ELR (cell line): ENCODE measurements around the gene COL20A1.
"Not testable (repeated sequence)": the region's sequence is repeated elsewhere in the genome, so short reads cannot be mapped to it uniquely, and the experiment has no call there.

Experiments
- DNase-seq: peaks from one replicate; pipeline ENCODE4 v3.0.0-alpha.2; 2015; ENCODE audit warnings: low read depth

Gene COL20A1

DNA sequence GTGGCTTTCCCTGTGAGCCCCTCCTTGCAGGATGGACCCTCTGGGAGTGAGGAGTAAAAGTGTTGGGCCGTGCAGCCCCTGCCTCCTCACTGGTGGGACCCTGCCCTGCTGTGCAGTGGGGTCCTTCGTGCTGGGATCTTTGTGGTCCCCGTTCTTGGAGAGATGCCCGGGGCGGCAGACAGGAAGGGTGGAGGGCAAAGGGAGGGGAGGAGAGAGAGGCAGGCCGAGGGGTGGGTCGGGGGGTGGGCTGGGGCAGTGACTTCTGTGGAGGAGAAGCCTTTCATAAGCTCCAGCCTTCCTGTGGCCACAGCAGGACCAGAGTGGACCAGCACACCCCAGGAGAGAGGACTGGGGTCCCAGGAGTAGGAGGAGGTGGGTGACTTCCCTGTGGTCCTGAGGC lies at the start of gene COL20A1:
COL20A1 (plus strand) TSS at position 283 of the 400 bp plus-strand sequence. CDS start 1,922 bp downstream, outside the sequence.
- no peak for DNase-seq

DNA sequence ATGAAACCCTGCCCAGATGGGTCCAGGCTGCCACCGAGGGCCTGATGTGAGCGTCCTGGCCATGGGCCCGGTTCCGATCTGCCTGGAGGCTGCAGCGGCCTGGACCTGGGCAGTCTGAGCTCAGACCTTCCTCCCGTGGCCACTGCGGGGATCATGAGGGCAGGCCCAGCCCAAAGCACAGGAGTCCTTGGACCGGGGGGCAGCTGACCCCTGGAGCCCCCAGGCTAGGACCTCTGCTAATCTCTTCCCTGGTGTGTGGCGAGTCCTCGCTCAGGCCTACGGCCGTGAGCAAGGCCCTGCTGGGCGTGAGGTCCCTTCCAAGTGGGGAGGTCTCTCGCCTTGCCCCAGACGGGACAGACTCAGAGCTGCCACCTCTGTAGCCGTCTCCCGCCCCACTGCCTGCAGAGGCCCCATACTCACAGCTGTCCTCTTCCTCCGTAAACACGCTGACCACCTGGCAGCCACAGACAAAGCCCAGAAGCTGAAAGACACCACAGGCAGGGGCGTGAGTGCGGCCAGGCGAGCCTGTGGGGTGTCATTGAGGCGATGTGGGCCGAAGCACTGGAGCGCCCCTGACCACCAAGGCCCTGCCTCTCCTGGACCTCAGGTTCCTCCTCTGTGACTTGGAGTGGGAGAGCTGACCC lies 49.3 kb upstream of the COL20A1 start:
- no peak for DNase-seq

DNA sequence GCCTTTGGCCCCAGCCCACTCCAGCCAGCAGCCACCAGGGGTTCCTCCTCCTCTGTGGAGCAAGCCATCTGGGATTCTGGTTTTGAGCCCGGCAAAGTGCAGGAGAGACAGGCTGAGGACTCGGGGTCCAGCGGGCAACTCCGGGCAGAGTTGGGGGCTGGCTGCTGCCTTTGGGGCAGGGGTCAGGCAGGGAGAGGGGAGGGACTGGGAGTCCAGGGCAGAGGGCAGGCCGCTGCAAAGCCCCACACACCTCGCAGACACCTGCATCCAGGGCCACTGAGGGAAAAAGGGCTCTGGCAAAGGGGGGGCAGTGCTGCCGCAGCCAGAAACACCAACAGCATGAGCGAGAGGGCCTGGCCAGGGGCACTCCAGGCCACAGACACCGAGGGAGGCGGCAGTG lies 48.5 kb upstream of the COL20A1 start:
- DNase-seq: no peak

DNA sequence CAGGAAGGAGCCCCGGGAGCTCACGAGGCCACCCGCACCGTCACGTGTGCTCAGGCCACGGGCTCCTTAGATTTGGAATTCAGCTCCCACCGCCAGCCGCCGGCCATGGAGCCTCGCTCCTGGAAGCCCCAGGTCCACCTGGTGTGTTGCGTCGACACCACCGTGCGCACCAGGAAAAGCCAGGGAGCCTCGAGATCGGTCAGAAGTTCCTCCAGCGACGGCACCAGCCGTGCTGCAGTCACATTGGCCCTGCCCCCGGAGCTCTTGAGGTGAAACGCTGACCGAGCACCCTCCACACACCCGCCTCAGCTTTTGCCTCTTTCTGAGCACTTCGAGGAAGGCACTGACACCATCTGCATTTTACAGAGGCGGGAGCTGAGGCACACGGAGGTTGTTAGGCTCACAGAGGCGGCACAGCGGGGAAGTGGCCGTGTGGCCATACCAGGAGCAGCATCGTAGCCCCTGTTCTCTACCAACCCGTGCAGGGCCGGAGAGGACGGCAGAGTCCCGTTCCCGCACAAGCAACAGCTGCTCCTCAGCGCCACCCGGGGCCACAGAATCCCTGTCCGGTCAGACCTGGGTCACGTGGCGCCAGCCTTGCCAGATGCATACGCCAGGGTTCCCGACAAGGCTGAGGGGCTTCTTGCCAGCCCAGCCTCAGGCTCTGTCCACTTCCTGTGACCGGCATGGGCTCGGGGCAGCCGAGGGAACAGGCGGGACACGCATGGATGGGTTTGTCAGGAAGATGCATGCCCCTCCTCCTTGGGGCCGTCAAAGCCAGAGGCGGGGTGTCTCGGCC lies 46.3 kb upstream of the COL20A1 start:
- DNase-seq: no peak

DNA sequence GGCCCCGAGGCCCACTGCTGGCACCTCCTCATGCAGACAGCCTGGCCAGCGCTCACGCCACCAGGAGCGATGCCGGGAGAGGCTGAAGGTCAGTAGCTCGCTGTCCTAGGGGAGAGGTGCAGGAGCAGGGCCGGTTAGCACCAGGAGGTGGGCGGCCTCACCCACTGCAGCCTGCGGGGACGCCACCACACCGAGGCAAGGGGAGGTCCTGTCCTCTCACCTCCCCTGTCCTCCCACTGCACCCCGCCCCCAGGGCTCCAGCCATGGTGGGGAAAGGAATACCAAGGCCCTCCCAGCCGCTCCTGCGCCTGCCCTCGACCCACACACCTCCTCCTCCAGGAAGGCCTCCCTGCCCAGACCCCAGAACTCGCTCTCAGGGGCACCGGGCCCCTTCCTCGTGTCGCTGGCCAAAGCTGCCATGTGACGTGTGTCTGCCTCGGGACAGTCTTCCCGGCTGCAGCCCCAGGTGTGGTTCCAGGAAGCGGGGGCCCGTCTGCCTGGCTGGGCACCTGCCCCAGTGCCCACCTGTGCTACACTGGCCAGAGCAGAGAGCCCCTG lies 45.2 kb upstream of the COL20A1 start:
- no peak for DNase-seq

DNA sequence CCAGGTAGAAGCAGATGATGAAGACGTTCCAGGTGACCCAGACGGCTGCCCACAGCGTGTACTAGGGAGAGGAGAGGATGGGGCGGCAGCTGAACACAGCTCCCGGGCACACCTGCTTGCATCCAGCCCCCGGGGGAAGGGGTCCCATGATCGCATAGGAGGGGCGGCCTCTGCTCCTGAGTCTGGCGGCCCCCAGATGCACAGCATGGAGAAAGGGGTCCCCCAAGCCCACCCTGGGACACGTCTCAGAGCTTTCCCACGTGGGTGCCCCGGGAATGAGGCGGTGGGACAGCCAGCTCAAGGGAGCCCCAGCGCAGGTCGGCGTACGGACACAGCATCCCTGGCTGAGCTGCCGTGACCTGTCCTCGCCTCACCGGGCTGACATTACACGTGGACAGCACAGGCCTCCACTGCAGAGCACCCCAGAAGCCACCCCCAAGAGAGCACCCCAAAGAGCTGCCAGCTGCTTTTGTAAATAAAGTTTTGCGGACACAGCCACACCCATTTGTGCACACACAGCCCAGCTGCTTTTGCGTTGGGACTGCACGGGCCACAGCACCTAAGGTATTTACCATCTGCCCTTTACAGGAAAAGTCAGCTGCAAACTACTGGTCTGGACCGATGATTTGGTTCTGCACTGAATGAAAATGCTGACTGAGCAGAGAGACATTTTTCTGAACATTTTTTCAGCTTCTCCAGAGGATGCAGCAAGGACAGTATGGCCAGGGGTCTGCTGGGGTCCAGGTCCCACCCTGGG lies 44.0 kb upstream of the COL20A1 start:
- no peak for DNase-seq

DNA sequence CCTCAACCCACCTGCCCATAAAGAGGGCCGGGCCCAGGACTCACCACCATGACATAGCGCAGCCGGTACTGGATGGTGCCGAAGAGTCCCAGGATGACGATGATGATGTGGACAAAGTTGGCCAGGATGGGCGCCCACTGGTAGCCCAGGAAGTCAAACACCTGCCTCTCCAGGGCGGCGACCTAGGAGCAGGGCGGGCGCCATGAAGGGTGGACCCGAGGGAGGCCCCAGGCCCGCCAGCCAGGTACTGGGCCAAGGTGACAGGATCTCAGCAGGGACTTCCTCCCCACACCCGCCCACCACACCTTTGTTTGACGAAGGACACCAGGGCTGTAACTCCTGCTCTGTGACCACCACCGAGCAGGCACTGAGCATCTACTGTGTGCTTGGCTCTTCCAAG lies 43.1 kb upstream of the COL20A1 start:
- DNase-seq: no peak

DNA sequence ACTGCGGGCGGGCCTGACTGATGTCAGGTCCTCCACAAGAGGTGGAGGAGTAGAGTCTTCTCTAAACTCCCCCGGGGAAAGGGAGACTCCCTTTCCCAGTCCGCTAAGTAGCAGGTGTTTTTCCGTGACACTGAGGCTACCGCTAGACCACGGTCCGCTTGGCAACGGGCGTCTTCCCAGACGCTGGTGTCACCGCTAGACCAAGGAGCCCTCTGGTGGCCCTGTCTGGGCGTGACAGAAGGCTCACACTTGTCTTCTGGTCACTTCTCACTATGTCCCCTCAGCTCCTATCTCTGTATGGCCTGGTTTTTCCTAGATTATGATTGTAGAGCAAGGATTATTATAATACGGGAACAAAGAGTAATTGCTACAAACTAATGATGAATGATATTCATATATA lies 41.6 kb upstream of the COL20A1 start:
- DNase-seq: not testable (repeated sequence)

DNA sequence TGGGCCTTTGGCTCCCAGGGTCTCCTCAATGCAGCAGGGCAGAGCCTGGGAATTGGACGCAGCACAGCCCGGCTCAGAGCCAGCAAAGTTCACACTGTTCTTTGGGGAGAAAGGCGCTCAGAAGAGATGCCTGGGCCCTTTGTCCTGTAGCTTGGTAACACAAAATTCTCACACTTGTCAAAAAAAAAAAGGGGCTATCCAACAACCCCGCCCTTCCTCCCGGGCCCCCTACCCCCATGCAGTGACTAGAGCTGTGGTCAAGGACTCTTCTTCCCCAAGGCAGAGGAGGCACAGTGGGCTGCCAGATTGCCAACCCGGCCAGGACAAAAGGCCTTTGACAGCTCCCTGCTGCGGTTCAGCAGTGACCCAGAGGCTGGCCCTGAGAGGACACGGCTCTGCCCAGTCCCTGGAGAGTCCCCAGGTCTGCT lies 40.7 kb upstream of the COL20A1 start:
- no peak for DNase-seq

DNA sequence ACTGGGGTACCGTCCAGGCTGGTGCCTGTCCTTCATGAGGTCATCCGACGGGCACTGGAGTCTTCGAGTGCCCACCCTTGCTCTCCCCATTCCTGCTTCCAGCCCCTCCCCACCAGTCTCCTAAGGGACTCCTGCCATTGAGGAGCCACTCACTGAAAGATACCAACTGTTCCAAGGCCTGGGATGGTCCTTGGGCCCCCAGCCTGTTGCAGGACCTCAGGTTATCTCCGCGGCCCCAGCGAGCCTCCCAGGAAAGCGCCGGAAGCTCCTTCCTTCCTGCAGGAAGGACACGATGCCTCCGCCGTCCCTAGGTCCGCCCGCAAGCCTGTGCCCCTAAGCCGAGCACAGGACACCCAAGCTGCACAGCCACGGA lies 39.9 kb upstream of the COL20A1 start:
- no peak for DNase-seq

DNA sequence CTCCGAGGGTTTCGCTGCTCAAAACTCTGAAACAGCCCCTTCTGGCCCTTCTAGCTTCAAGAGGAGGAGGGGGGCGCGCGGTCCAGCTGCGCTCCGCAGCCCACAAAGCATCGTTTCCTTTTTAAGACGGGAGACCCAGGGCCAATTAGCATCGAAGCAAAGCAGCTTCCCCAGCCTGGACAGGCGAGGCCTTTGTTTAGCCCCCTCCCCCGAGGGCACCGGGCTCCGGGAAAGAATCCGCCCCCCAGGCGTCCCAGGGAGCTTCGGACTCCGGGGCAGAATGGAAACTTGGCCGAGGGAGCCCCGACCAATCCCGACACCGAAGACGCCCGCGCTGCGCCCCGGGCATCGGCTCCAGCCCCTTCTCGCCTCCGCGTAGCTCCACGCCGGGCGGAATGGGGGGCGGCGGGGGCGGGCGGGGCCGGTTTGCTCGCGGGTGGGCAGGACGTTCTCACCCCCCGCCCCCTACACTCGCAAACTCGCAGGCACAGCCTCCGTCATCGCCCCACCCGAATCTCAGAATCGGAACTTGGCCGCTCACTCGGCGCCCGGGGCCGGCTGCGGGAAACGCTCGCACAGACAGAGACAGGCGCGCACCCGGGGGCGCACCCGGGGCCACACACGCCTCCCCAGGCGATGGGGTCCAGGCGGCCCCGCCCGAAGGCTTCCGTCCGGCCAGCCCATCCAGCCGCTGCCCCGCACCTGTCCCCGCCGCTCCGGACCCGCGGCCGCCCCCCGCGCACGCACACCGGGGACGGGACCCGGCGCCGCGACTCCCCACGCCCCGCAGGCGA lies 39.4 kb upstream of the COL20A1 start:
- no peak for DNase-seq

DNA sequence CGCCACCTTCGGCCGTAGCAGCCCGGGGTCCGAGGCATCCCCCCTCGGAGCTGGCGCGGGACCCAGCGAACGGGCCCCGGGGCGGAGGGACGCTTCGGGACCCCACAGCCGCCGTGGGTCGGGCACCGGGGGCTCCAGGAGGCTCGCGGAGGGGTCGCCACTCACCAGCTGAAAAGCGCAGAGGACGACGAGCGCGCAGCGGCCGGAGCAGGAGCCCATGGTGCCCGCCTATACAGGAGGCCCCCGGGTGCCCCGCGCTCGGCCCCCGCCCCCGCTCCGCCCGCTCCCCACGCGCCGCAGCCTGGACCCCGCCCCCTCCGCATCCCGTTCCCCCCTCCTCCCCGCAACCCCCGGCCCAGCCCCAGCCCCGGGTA lies 38.8 kb upstream of the COL20A1 start, which contains the start of gene NKAIN4:
NKAIN4 (minus strand) TSS at position 232 of the 374 bp plus-strand sequence; CDS start at position 219, 13 bp downstream.
- no peak for DNase-seq

DNA sequence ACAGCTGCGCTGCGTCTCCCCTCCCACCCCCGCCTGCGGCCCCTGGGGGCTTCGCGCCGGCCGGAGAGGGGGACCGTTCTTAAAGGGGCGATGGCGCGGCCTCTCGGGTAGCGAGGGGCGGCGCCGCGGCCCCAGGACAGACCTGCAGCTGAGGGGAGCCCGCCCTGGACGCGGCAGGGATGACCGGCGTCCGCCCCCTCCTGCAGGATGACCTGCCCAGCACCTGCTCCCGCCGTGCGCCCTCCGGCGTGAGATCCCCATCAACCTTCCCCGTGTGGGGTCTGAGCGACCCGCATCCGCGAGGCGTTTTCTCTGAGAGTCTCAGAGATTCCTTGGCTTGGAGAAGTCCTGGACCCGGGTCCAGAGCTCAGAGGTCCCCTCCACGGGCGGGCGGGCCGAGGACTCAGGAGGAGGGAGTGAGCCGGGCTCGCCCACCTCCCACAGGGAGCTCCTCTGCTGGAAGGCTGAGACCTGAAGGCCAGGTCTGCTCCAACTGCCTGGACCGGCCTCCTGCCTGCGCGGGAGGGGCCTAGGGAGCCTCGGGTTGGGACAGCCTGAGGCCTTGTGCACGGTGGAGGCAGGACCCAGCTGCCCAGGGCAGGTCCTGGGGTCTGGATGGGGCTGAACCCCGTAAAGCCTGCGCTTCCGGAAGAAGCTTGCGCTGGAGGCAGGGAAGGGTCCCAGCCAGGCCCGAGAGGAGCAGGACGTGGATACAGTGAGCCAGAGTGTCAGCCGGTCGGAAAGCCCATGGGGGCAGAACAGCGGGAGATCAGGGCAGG lies 38.2 kb upstream of the COL20A1 start:
- no peak for DNase-seq

DNA sequence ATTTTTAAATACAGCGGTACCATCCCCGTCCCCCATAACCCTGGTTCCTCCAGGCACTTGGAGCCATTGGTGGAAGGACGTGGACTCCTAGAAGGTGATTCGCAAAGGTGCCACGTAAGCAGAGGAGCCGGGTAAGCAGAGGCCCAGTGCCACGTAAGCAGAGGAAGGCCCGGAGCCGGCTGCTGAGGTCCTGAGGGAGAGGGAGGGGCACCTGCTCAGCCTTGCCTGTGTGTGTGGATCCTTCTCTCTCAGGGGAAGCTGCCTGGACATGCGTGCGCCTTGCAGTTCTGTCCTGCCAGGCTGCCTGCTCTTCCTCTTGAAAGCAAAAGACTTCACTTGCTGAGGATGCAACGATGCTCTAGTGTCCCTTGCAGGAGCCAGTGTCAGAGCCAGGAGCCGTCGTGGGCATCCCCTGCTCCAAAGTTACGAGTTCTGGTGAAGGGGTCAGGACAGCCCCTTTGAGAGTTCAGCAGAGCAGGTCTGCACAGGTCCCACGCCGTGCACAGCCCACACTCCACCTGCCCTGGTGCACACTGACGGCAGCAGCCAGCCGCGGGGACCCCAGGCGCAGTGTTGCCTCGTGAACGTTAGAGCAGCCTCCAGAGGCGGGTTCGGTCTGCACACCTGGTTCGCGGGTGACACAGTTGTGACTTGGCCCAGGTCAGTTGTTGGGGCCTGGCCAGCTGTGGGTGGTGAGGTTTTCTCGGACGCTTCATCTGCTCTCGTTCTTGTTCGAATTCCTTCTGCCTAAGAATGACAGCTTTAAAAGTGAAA lies 36.9 kb upstream of the COL20A1 start:
- no peak for DNase-seq

DNA sequence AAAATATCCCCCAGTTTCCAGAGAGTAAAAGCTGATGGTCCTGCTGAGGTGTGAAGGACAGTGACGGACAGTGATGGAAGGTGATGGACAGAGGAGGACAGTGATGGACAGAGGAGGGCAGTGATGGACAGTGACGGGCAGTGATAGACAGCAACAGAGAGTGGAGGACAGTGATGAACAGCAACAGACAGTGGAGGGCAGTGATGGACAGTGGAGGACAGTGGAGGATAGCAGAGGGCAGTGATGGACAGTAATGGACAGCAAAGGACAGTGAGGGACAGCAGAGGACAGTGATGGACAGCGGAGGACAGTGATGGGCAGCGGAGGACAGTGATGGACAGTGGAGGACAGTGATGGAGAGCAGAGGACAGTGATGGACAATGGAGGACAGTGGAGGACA lies 36.0 kb upstream of the COL20A1 start:
- DNase-seq: no peak

DNA sequence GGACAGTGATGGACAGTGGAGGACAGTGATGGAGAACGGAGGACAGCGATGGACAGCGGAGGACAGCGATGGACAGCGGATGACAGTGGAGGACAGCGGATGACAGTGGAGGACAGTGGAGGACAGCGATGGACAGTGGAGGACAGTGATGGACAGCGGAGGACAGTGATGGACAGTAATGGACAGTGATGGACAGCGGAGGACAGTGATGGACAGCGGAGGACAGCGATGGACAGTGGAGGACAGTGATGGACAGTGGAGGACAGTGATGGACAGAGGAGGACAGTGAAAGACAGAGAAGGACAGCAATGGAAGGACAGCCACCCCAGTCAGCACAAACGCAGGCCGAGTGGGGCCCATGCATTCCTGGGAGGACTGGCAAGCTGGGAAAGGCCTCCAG lies 35.4 kb upstream of the COL20A1 start:
- DNase-seq: no peak

DNA sequence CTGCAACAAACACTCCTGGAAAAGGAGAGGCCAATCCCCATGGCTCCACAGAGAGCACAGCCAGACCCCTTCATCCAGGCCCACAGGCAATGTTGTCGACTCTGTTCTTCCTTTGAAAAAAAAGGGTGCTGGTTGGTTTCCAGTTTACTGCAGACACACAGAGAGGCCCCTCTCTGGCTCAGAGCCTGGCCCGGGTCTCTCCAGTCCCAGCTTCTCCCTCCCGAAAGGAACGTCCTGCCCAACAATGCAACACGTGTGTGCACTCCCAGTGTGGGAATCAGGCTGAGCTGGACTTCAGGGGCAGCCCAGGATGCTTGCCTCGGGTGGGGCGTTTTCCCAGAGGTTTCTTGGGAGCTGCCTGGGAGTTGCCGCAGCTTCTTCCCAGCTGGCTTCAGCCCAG lies 34.2 kb upstream of the COL20A1 start:
- no peak for DNase-seq

DNA sequence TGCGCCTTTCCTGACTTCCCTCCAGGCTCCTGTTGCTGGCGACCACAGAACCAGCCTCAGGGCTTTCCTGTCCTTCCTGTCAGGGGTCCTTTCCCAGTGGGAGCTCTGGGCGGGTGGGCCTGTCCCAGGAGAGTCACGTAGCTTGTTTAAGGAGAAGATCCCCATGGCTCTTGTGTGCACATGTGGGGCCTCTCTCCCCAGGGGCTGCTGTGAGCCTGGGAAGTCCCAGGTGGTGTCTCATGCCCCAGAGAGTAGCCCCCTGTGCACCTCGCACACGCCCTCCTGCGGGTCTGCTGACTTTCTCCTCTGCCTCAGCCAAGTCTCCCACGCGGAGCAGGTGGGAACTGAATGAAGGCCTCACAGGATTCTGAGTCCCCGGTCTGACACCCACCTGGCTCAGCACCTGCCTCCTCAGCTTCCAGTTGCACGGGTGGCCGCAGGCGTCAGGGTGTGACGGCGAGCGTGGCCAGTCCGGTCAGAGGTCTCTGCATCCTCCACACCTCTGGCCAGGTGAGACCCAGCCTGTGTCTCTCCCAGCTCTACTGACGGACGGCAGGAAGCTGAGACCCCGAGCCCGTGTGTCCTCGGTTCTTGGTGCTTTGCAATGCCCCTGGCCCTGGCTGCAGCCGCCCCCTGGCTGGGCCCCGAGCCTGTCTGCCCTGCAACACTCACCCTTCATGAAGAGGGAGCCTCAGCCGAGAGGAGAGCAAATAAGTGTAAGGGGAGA lies 33.1 kb upstream of the COL20A1 start:
- no peak for DNase-seq

DNA sequence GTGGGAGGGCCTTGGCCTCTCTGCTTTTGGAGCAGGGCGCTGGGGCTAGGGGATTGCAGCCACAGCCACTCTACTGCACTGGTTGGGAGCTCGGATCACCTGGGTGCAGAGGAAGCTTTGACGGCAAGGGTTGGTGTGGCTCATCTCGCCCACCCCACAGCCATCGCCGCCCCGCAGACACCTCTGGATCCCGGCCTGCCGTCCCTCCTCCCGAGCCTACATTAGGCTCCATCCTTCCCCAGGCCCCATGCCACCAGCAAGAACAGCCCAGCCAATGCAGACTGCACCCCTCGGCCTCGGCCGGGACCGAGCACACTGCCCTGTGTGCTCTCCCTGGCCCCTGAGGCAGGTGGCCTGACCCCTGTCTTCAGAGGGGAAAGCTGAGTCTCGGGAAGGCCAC lies 32.5 kb upstream of the COL20A1 start:
- DNase-seq: no peak
